Transverse colon (tissue), 4 donors: Measurements from ENCODE around the gene ANKMY2. TPM values are rescaled to one million over a fixed set of nuclear protein-coding genes. Genes with fewer than 3 reads are reported as not detected.
A peak's percentile ranks its signal among the peaks of the same experiment; 100 is the strongest.
"Not testable (repeated sequence)": the region's sequence is repeated elsewhere in the genome, so short reads cannot be mapped to it uniquely, and the experiment has no call there.

Experiments used
- DNase-seq: peaks from one replicate; pipeline ENCODE4 v3.0.0-alpha.2; 2019
- H3K27ac ChIP-seq, 4 donors: fragments of 200-600 bp; sonication (generic); 2 replicates each; pipeline ENCODE4 v1.5.1; 2016 to 2018; ENCODE audit warnings: inconsistent platforms in 4 of 4
- H3K27me3 ChIP-seq: fragments of 200-600 bp; sonication (generic); 2 replicates; pipeline ENCODE4 v1.5.1; 2017; ENCODE audit warnings: inconsistent platforms
- H3K36me3 ChIP-seq, 4 donors: fragments of 200-600 bp; sonication (generic); 2 replicates each; pipeline ENCODE4 v1.5.1; 2017 to 2019; ENCODE audit warnings: inconsistent platforms in 4 of 4
- H3K4me1 ChIP-seq, 4 donors: fragments of 200-600 bp; sonication (generic); 2 replicates each; pipeline ENCODE4 v1.5.1; 2017 to 2020; ENCODE audit warnings: inconsistent platforms in 4 of 4
- H3K4me3 ChIP-seq, 4 donors: fragments of 200-600 bp; sonication (generic); 1 replicate in 1 of 4; 2 replicates in 3 of 4; pipeline versions ENCODE4 v1.5.1 to v1.6.1; 2017 to 2019; ENCODE audit warnings: inconsistent platforms in 4 of 4
- H3K9me3 ChIP-seq, 2 donors: fragments of 200-600 bp; sonication (generic); 2 replicates each; pipeline ENCODE4 v1.5.1; 2017 to 2019; ENCODE audit warnings: inconsistent platforms in 2 of 2
- EP300 ChIP-seq: sonication (generic); formaldehyde crosslinking; IDR thresholded peaks from one replicate; pipeline ENCODE4 v1.6.1; 2017; ENCODE audit warnings: antibody characterized with exemption, low read depth
- POLR2A ChIP-seq: fragments of 450-650 bp; IDR thresholded peaks from one replicate; pipeline ENCODE4 v1.6.1; 2016; ENCODE audit warnings: antibody characterized with exemption, mild to moderate bottlenecking, moderate library complexity
- POLR2AphosphoS5 ChIP-seq, 3 donors: sonication (generic); formaldehyde crosslinking; IDR thresholded peaks; one replicate each; pipeline ENCODE4 v1.6.1; 2016; ENCODE audit warnings: antibody characterized with exemption in 3 of 3
- WGBS, 2 donors: methylation state at CpG; one replicate each; pipeline ENCODE4 v1.1.5; 2018; ENCODE audit warnings: low coverage in 1 of 2; 5-methylcytosine and 5-hydroxymethylcytosine counted together
- in situ Hi-C, 4 donors: fragments of 200-750 bp; cut with MboI; loops; one replicate each; pipeline versions ENCODE4 v1.15.0 to v1.15.1; 2017; ENCODE audit warnings: low sequenced_read_pairs in 3 of 4, low pct_ligation_motif_present in 1 of 4, low pct_unique_long_range_greater_than_20kb in 1 of 4
- intact Hi-C: fragments of 100-400 bp; cut with DNase I; formaldehyde crosslinking; loops from one replicate; pipeline ENCODE4 v1.15.1; 2023; ENCODE audit warnings: low total_unique reads
- total RNA-seq, 4 donors: library from RNA; depleted of rRNA; stranded (reverse); fragments of >200 nt; gene quantifications; one replicate each; pipeline ENCODE4 v1.1.0, GENCODE V29; 2016
- TF ChIP-seq, protein P1 (sequence below), 5 experiments: fragments of 200-600 bp in 3 of 5; fragments of 450-650 bp in 2 of 5; sonication (generic) in 3 of 5; IDR thresholded peaks; 1 replicate in 2 of 5; 2 replicates in 3 of 5; pipeline ENCODE4 v1.5.1; 2016 to 2017; ENCODE audit warnings: antibody characterized with exemption in 5 of 5, inconsistent platforms in 3 of 5, mild to moderate bottlenecking in 2 of 5, moderate library complexity in 1 of 5

ANKMY2 gene
- total RNA-seq, 4 donors from 2014 or later: 0.75 to 22.5 (median 12.0) TPM

DNA sequence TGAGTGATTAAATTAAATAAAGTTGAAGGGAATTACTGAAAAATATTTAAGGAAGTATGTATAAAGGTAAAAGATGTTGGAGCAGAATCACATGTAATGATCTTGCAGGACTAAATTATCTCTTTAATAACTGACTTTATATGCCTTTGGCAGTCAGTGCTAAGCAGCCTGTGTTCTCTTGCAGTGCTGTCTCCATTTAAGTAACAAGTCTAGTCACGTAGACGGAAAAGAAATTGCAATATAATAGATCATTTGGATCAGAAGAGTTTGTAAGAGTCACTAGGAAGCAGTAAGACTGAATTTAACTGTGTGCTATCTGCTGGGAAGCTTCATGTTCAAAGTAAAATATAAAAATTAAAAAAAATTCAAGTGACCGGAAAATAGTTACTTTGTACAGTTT is 21.8 kb upstream of the ANKMY2 start:
- H3K36me3 ChIP-seq: no peaks in the 10 kb centered on the region
- no peak for DNase-seq
- in situ Hi-C loops: no loop called here
- H3K4me1 ChIP-seq: peaks cover 0 to 3% (median under 1%) of the 10 kb centered on the region in 4 donors
- H3K4me3 ChIP-seq: no peak overlapping the region
- TF ChIP-seq POLR2AphosphoS5 (IDR thresholded peaks at IDR 0.05) (no peak), EP300 (no peak)
- intact Hi-C loops: no loop called here
- no peaks in the 10 kb centered on the region for H3K9me3 ChIP-seq
- 82 to 89% methylated on average over 3 of the region's 3 CpGs for WGBS, 2 donors
- no peaks in the 10 kb centered on the region for H3K27me3 ChIP-seq
- H3K27ac ChIP-seq: no peak overlapping the region

DNA sequence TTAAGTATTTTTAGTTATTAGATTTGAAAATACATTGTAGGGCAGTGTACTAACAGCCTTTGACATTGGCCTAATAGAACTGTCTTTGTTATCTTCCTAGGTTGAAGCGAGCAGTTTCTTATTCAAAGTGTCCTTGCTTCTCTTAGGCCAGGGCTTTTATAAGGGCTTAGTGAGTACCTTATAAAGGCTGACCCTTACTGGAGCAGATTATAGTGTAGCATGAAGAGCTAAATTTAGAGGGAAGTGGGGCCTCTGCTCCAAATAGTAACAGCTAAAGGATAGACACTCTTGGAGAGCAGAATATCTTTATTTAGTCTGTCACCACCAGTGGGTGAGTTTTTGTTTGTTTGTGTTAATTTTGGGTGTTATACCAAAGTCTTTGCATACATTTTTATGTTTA is 16.4 kb upstream of the ANKMY2 start:
- intact Hi-C loops (loop anchor here (5.0 kb wide), 1 partner anchor 1395 kb away; no protein-coding TSS in a partner anchor), in situ Hi-C loops (no loop called here)
- peaks cover 9 to 32% (median 24%) of the 10 kb centered on the region in 4 donors for H3K4me1 ChIP-seq
- no peak for DNase-seq
- WGBS, 2 donors: 89 to 100% methylated on average over 1 of the region's 1 CpG
- H3K27ac ChIP-seq: peak overlapping the region in 2 of 4 donors; percentile 4 to 44
- H3K36me3 ChIP-seq: no peaks in the 10 kb centered on the region
- TF ChIP-seq EP300 (no peak), POLR2AphosphoS5 (IDR thresholded peaks at IDR 0.05) (no peak)
- no peaks in the 10 kb centered on the region for H3K27me3 ChIP-seq
- no peaks in the 10 kb centered on the region for H3K9me3 ChIP-seq
- H3K4me3 ChIP-seq: no peak overlapping the region

DNA sequence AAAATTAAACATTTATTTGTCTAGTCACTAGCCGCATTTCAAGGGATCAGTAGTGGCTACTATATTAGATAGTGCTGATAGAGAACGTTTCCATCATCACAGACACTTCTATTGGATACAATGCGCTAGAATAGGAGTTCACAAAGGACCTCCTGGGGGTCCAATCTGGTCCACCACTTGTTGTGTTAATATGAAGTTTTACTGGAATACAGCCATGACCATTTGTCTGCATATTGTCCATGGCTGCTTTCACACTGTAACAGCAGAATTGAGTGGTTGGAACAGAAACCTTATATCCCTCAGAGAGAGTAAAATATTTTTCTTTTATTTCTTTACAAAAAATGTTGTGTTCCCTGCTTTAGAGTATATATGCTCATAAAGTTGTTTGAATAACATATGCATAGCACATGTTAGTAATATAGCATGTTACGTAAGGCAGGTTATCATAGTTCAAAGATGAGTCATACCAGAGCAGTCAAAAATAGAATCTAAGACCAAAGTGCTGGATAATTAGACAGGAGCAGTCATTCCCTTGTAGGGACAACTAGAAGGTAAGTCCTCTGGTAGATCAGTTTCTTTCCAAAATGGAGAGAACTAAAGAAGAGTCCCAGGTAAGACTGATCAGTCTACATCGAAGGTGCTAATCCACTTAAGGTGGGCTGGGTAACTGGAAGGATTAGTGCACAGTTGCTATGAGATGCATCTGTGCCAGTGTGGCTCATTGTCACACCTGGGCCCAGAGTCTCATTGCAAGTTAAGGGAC is 15.3 kb upstream of the ANKMY2 start:
- Histone ChIP-seq H3K4me3 (no peak overlapping the region), H3K4me1 (peaks cover 9 to 32% (median 24%) of the 10 kb centered on the region in 4 donors), H3K9me3 (no peaks in the 10 kb centered on the region), H3K36me3 (no peaks in the 10 kb centered on the region), H3K27me3 (no peaks in the 10 kb centered on the region), H3K27ac (peak overlapping the region in 3 of 4 donors; percentile 44 to 54 (median 45))
- 66 to 74% methylated on average over 5 of the region's 5 CpGs for whole genome bisulfite sequencing, 2 donors
- intact Hi-C loops (loop anchor here (5.0 kb wide), 1 partner anchor 1394 kb away; no protein-coding TSS in a partner anchor), in situ Hi-C loops (no loop called here)
- DNase-seq: no peak
- peak in 2 of 3 donors; percentile 58 to 67 for TF ChIP-seq POLR2AphosphoS5 (IDR thresholded peaks at IDR 0.05)
- TF ChIP-seq POLR2A: no peak

DNA sequence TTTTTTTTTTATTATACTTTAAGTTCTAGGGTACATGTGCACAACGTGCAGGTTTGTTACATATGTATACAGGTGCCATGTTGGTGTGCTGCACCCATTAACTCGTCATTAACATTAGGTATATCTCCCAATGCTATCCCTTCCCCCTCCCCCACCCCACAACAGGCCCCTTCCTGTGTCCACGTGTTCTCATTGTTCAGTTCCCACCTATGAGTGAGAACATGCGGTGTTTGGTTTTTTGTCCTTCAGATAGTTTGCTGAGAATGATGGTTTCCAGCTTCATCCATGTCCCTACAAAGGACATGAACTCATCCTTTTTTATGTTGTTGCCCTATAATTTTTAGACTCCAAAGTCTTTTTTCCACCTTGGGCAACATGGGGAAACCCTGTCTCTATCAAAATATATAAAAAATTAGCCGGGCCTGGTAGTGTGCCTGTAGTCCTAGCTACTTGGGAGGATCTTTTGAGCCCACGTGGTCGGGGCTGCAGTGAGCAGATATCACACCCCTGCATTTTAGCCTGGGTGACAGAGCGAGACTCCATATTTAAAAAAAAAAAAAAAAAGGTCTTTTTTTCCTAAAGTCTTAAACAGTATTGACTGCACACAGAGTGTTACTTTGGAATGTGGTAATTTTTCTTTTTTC is 14.4 kb upstream of the ANKMY2 start:
- WGBS, 2 donors: 87 to 94% methylated on average over 4 to 8 of the region's 8 CpGs
- H3K4me1 ChIP-seq: peaks cover 9 to 32% (median 24%) of the 10 kb centered on the region in 4 donors
- peak overlapping the region in 1 of 4 donors; percentile 3 for H3K27ac ChIP-seq
- H3K4me3 ChIP-seq, H3K27me3 ChIP-seq, DNase-seq, in situ Hi-C loops, H3K9me3 ChIP-seq, H3K36me3 ChIP-seq: not testable (repeated sequence)
- intact Hi-C loops: loop anchor here (5.0 kb wide), 1 partner anchor 1393 kb away; no protein-coding TSS in a partner anchor

DNA sequence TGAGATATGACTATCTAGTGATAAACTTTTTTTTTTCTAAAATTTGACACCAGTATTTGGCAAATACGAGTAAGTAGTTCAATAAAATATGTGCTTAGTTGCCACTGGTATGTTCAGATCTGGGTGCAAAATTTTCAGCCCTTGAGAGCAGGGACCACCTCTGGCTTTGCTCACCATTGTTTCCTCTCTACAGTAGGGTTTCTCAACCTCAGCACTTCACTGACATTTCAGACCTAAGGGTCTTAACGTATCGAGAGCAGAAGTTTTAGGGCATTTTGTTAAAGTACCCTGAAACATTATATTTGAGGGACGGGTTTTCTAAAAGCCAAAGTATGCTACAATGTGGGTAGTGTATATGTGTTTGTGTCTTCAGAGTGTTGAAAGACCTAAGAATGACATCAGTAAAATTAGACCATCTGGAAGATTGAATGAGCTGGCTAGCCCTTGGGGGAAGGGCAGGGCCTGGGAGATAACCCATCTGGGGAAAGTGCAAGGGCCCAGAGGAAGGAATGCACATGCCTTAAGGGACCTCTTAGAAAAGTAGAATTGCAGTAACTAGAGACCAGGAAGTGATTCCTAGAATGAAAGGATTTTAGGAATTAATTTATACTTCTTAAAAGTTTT is 12.2 kb upstream of the ANKMY2 start:
- Histone ChIP-seq H3K4me3 (no peak overlapping the region), H3K36me3 (no peaks in the 10 kb centered on the region), H3K27me3 (no peaks in the 10 kb centered on the region), H3K9me3 (no peaks in the 10 kb centered on the region), H3K27ac (peak overlapping the region in 1 of 4 donors; percentile 22), H3K4me1 (peaks cover 9 to 32% (median 24%) of the 10 kb centered on the region in 4 donors)
- peak; percentile 21 for DNase-seq
- intact Hi-C loops (no loop called here), in situ Hi-C loops (no loop called here)
- 79 to 87% methylated on average over 4 of the region's 4 CpGs for WGBS, 2 donors
- TF ChIP-seq, protein P1, sequence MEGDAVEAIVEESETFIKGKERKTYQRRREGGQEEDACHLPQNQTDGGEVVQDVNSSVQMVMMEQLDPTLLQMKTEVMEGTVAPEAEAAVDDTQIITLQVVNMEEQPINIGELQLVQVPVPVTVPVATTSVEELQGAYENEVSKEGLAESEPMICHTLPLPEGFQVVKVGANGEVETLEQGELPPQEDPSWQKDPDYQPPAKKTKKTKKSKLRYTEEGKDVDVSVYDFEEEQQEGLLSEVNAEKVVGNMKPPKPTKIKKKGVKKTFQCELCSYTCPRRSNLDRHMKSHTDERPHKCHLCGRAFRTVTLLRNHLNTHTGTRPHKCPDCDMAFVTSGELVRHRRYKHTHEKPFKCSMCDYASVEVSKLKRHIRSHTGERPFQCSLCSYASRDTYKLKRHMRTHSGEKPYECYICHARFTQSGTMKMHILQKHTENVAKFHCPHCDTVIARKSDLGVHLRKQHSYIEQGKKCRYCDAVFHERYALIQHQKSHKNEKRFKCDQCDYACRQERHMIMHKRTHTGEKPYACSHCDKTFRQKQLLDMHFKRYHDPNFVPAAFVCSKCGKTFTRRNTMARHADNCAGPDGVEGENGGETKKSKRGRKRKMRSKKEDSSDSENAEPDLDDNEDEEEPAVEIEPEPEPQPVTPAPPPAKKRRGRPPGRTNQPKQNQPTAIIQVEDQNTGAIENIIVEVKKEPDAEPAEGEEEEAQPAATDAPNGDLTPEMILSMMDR (IDR thresholded peaks at IDR 0.05): no peak
- peak in 1 of 3 donors; percentile 23 for TF ChIP-seq POLR2AphosphoS5 (IDR thresholded peaks at IDR 0.05)

DNA sequence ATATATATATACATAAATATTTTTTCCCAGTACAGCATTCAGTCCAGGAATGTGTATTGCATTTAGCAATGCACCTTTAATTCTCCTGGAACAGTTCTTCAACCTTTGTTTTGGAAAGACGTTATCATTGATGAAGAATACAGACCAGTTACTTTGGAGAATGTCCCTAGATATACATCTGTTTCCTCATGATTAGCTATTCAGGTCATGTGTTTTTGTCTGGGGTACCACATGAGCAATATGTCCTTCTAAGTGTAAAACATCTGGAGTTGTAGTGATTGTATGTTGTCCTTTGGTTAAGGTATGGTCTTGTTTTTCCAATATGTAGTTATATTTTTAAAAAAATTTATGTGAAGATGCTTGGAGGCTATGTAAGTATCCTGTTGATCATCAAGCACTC is 10.6 kb upstream of the ANKMY2 start:
- 89 to 100% methylated on average over 1 of the region's 1 CpG for WGBS, 2 donors
- no peaks in the 10 kb centered on the region for H3K27me3 ChIP-seq
- TF ChIP-seq, protein P1 (IDR thresholded peaks at IDR 0.05): no peak
- TF ChIP-seq POLR2A (no peak), POLR2AphosphoS5 (IDR thresholded peaks at IDR 0.05) (no peak), EP300 (no peak)
- no peak for DNase-seq
- H3K4me3 ChIP-seq: no peak overlapping the region
- in situ Hi-C loops: no loop called here
- no peaks in the 10 kb centered on the region for H3K36me3 ChIP-seq
- intact Hi-C loops: no loop called here
- peaks cover 1 to 30% (median 14%) of the 10 kb centered on the region in 4 donors for H3K4me1 ChIP-seq
- H3K27ac ChIP-seq: no peak overlapping the region
- H3K9me3 ChIP-seq: no peaks in the 10 kb centered on the region
